MM.1S (cell line): ENCODE results near the gene TPD52L2.

Experiments
- DNase-seq: peaks from one replicate; pipeline ENCODE4 v3.0.0-alpha.2; 2015
- H2AFZ ChIP-seq: fragments of 300-600 bp; sonication (generic); 2 replicates; pipeline ENCODE4 v1.6.0; 2016; ENCODE audit warnings: antibody characterized with exemption, low read length
- H3F3A ChIP-seq: fragments of 300-600 bp; sonication (generic); 2 replicates; pipeline ENCODE4 v1.6.1; 2016; ENCODE audit warnings: mild to moderate bottlenecking, antibody characterized with exemption, low read length, moderate library complexity, mixed read lengths; ENCODE audit not compliant: insufficient read depth
- H3K27ac ChIP-seq: fragments of 300-600 bp; sonication (generic); 2 replicates; pipeline ENCODE4 v1.5.1; 2016; ENCODE audit warnings: mild to moderate bottlenecking, low read length
- H3K27me3 ChIP-seq: fragments of 300-600 bp; sonication (generic); replicated peaks from 2 replicates; pipeline ENCODE4 v1.6.0; 2016; ENCODE audit warnings: low read length; ENCODE audit not compliant: insufficient read depth
- H3K36me3 ChIP-seq: fragments of 300-600 bp; sonication (generic); replicated peaks from 2 replicates; pipeline ENCODE4 v1.6.1; 2016; ENCODE audit warnings: mild to moderate bottlenecking, low read length, mixed read lengths; ENCODE audit not compliant: insufficient read depth
- H3K4me1 ChIP-seq: fragments of 300-600 bp; sonication (generic); 2 replicates; pipeline ENCODE4 v1.6.1; 2016; ENCODE audit warnings: low read length, mixed read lengths
- H3K4me2 ChIP-seq: fragments of 300-600 bp; sonication (generic); 2 replicates; pipeline ENCODE4 v1.6.0; 2016; ENCODE audit warnings: low read depth, low read length
- H3K4me3 ChIP-seq: fragments of 300-600 bp; sonication (generic); 2 replicates; pipeline ENCODE4 v1.5.1; 2016; ENCODE audit warnings: low read length, mixed read lengths
- H3K79me2 ChIP-seq: fragments of 300-600 bp; sonication (generic); 2 replicates; pipeline ENCODE4 v1.6.1; 2016; ENCODE audit warnings: mixed run types, low read length, mixed read lengths
- H3K9ac ChIP-seq: fragments of 300-600 bp; sonication (generic); 2 replicates; pipeline ENCODE4 v1.6.1; 2016; ENCODE audit warnings: low read length, mixed read lengths
- H3K9me2 ChIP-seq: fragments of 300-600 bp; sonication (generic); replicated peaks from 2 replicates; pipeline ENCODE4 v1.6.1; 2016; ENCODE audit warnings: mild to moderate bottlenecking, low read length, mixed read lengths; ENCODE audit not compliant: insufficient read depth
- H3K9me3 ChIP-seq: fragments of 300-600 bp; sonication (generic); replicated peaks from 2 replicates; pipeline ENCODE4 v1.6.1; 2016; ENCODE audit warnings: mild to moderate bottlenecking, low read length, mixed read lengths; ENCODE audit not compliant: insufficient read depth
- H4K20me1 ChIP-seq: fragments of 300-600 bp; sonication (generic); 2 replicates; pipeline ENCODE4 v1.6.1; 2016; ENCODE audit warnings: mild to moderate bottlenecking, low read length, moderate library complexity, mixed read lengths; ENCODE audit not compliant: insufficient read depth
- EZH2 ChIP-seq: fragments of 300-600 bp; sonication (generic); optimal IDR thresholded peaks from 2 replicates; pipeline ENCODE3; 2017; ENCODE audit warnings: low read depth, mild to moderate bottlenecking, antibody characterized with exemption, low read length, mixed read lengths
- EZH2phosphoT487 ChIP-seq: fragments of 300-600 bp; sonication (generic); IDR thresholded peaks from 2 replicates; pipeline ENCODE4 v1.6.1; 2018; ENCODE audit warnings: antibody characterized with exemption, low read length
- TF ChIP-seq, protein P1 (sequence below): fragments of 300-600 bp; sonication (generic); IDR thresholded peaks from 2 replicates; pipeline ENCODE4 v1.5.1; 2016; ENCODE audit warnings: antibody characterized with exemption, low read length, mixed read lengths

TPD52L2 gene

DNA sequence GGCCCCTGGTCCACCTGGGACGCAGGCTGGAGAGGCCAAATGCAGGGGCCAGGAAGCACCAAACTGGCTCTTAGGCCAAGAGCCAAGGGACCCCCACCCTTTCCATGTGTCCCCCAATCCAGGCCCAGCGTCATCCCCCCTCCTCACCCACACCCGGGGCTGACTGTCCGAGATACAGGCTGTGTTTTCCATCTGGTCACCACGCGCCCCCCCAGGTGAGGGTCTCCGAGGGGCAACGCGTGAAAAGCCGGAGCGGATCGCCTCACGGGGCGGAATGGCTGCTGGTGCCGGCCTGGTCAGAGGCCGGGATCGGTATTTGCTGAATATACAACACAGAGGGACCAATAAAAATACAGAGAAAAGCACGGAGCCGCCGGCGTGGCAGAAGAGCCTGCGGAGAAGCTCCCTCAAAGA lies 9.0 kb upstream of the TPD52L2 start:
- Histone ChIP-seq H2AFZ (no peak overlapping the region), H3K27me3 (peaks cover 14% of the 10 kb centered on the region)

DNA sequence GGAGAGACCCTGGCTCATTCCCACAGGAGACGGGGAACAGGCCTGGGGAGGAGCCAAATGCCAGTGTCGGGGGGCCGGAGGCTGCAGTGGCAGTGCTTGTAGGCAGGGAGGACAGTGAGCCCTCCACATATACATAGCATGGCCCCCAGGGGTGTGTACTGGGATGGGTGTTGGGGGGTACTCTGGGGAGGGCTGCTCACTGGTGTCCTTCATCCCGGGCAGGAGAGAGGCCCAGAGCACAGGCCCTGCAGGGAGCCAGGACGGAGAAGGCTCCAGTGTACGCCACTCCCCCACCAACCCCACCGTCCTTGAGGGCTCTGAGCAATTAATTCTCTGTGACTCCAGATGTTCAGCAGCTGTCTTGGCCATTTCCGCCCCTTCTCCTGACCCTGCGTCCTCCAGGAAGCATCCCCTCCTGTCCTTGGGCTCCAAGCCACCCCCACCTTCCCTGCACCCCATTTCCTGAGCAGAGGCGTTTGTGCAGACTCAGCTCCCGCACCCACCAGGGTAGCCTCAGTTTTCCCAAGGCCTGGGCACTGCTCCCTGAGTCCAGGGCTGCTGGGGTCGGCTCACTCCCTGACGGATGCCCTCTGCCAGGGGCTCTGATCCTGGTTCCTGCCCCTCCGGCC lies 7.2 kb upstream of the TPD52L2 start:
- Histone ChIP-seq H3F3A (no peaks in the 10 kb centered on the region), H3K9me2 (no peaks in the 10 kb centered on the region), H3K27me3 (peaks cover 14% of the 10 kb centered on the region), H3K36me3 (no peaks in the 10 kb centered on the region), H2AFZ (no peak overlapping the region), H3K4me2 (no peak overlapping the region), H3K9ac (no peak overlapping the region), H3K9me3 (no peaks in the 10 kb centered on the region), H3K4me3 (no peak overlapping the region), H3K79me2 (no peaks in the 10 kb centered on the region; the same call in 1 of the 2 replicates), H3K27ac (no peak overlapping the region), H3K4me1 (peaks cover 13% of the 10 kb centered on the region), H4K20me1 (no peaks in the 10 kb centered on the region)
- TF ChIP-seq EZH2: no peak
- TF ChIP-seq, protein P1, sequence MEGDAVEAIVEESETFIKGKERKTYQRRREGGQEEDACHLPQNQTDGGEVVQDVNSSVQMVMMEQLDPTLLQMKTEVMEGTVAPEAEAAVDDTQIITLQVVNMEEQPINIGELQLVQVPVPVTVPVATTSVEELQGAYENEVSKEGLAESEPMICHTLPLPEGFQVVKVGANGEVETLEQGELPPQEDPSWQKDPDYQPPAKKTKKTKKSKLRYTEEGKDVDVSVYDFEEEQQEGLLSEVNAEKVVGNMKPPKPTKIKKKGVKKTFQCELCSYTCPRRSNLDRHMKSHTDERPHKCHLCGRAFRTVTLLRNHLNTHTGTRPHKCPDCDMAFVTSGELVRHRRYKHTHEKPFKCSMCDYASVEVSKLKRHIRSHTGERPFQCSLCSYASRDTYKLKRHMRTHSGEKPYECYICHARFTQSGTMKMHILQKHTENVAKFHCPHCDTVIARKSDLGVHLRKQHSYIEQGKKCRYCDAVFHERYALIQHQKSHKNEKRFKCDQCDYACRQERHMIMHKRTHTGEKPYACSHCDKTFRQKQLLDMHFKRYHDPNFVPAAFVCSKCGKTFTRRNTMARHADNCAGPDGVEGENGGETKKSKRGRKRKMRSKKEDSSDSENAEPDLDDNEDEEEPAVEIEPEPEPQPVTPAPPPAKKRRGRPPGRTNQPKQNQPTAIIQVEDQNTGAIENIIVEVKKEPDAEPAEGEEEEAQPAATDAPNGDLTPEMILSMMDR: no peak
- no peak for TF ChIP-seq EZH2phosphoT487
- no peak for DNase-seq

More for the DNA sequence above, 9.0 kb upstream of the TPD52L2 start:
- no peaks in the 10 kb centered on the region for H3K79me2 ChIP-seq
- no peaks in the 10 kb centered on the region for H3K9me3 ChIP-seq
- H3K27ac ChIP-seq: no peak overlapping the region
- H3K4me3 ChIP-seq: no peak overlapping the region
- TF ChIP-seq, protein P1: no peak
- TF ChIP-seq EZH2 (no peak), EZH2phosphoT487 (no peak)
- H3K9me2 ChIP-seq: no peaks in the 10 kb centered on the region
- no peak for DNase-seq
- no peak overlapping the region for H3K4me2 ChIP-seq
- H3F3A ChIP-seq: 0 out of 2 replicates have a peak, but pooled peaks cover 3% of the 10 kb centered on the region
- H3K9ac ChIP-seq: no peak overlapping the region
- H4K20me1 ChIP-seq: no peaks in the 10 kb centered on the region
- peaks cover 16% of the 10 kb centered on the region for H3K4me1 ChIP-seq
- H3K36me3 ChIP-seq: no peaks in the 10 kb centered on the region

DNA sequence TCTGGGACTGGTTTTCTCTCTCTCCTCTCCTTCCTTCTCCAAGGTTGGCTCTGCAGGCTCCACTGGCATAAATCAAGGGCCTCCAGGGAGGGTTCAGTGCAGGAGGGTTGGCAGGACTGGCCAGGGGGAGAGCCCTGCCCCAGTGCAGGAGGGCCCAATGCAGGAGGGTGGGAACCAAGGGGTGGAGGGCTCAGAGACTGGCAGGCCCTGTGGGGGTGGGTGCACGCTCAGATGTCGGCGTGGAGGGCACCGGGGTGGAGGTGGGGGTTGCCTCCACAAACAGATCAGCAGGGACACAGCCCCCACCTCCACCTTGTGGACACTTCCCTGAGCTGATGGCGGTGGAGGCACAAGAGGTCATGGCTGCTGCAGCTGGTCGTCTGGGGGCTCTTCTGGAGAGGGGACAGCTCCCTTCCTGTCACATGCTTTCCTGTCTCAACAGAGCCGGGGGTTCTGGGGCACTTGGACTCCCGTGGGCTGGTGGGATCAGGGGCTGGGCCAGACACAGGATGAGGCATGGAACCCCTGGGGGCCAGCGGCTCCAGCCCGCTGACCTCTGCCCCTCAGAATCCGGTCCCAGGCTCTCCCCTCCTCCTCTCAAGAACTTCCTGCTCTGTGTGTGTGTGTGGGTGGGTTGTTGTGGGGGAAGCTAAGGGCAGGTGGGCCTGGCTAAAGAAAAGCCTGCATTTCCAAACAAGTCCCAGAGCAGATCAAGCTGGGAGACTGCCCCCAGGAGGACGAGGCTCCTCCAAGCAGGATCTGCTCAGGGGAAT lies 6.5 kb upstream of the TPD52L2 start:
- Histone ChIP-seq H3F3A (peaks cover 4% of the 10 kb centered on the region; the same call in 1 of the 2 replicates), H3K27me3 (peaks cover 14% of the 10 kb centered on the region), H3K9me2 (no peaks in the 10 kb centered on the region), H3K27ac (no peak overlapping the region), H3K4me1 (peaks cover 15% of the 10 kb centered on the region), H3K36me3 (no peaks in the 10 kb centered on the region), H3K9ac (no peak overlapping the region), H2AFZ (no peak overlapping the region), H3K9me3 (no peaks in the 10 kb centered on the region), H3K4me3 (no peak overlapping the region), H3K79me2 (peaks cover 6% of the 10 kb centered on the region; the same call in 1 of the 2 replicates), H3K4me2 (no peak overlapping the region), H4K20me1 (no peaks in the 10 kb centered on the region)
- TF ChIP-seq, protein P1: no peak
- no peak for TF ChIP-seq EZH2
- no peak for TF ChIP-seq EZH2phosphoT487
- no peak for DNase-seq
